PC-9 (cell line): ENCODE results near the gene RBM39. TPM values are rescaled to one million over a fixed set of nuclear protein-coding genes. Genes with fewer than 3 reads are reported as not detected.
A peak's percentile ranks its signal among the peaks of the same experiment; 100 is the strongest.

Experiments
- BruUV-seq: library from RNA; stranded (reverse); fragments of 400-500 nt; replicated peaks from 2 replicates; lab custom pipeline; 2021; lab: Mats Ljungman, UMichigan
- CTCF ChIA-PET: fragments of 300-600 bp; sonication (Branson Sonifier 250); formaldehyde crosslinking; loops from one replicate; lab custom pipeline; 2022; ENCODE audit warnings: antibody characterized with exemption; lab: Charles Lee
- POLR2A ChIA-PET: fragments of 300-600 bp; sonication (Branson Sonifier 250); formaldehyde crosslinking; loops from one replicate; lab custom pipeline; 2022; ENCODE audit warnings: antibody characterized with exemption; ENCODE audit not compliant: unreplicated experiment; lab: Charles Lee
- DNase-seq, 2 experiments: peaks; one replicate each; pipeline versions ENCODE4 v3.0.0 to v3.0.0-alpha.2; 2015 to 2022; ENCODE audit warnings: mixed read lengths in 1 of 2
- H2AFZ ChIP-seq: fragments of 200-600 bp; sonication (generic); 2 replicates; pipeline ENCODE4 v1.8.1; 2017; ENCODE audit warnings: antibody characterized with exemption
- H3F3A ChIP-seq: fragments of 200-600 bp; sonication (generic); 2 replicates; pipeline ENCODE4 v1.8.1; 2017; ENCODE audit warnings: antibody characterized with exemption, mild to moderate bottlenecking, low read depth; ENCODE audit not compliant: insufficient read depth
- H3K27ac ChIP-seq: fragments of 200-600 bp; sonication (generic); 2 replicates; pipeline ENCODE4 v1.6.1; 2016; ENCODE audit warnings: mixed run types
- H3K27me3 ChIP-seq: fragments of 200-600 bp; sonication (generic); 2 replicates; pipeline ENCODE4 v1.6.1; 2016; ENCODE audit warnings: low read depth, mixed run types; ENCODE audit not compliant: insufficient read depth
- H3K36me3 ChIP-seq: fragments of 200-600 bp; sonication (generic); 2 replicates; pipeline ENCODE4 v1.6.1; 2016; ENCODE audit warnings: low read depth, mixed run types
- H3K4me1 ChIP-seq: fragments of 200-600 bp; sonication (generic); replicated peaks from 2 replicates; pipeline ENCODE4 v1.6.1; 2016; ENCODE audit warnings: mixed run types; ENCODE audit not compliant: insufficient read depth
- H3K4me2 ChIP-seq: fragments of 200-600 bp; sonication (generic); 2 replicates; pipeline ENCODE4 v1.6.1; 2017; ENCODE audit warnings: mixed run types
- H3K4me3 ChIP-seq: fragments of 200-600 bp; sonication (generic); 2 replicates; pipeline ENCODE4 v1.6.1; 2016; ENCODE audit warnings: mixed run types
- H3K79me2 ChIP-seq: fragments of 200-600 bp; sonication (generic); 2 replicates; pipeline ENCODE4 v1.6.1; 2017; ENCODE audit warnings: low read depth, mixed run types
- H3K9me2 ChIP-seq: fragments of 200-600 bp; sonication (generic); 2 replicates; pipeline ENCODE4 v1.8.1; 2017; ENCODE audit warnings: mild to moderate bottlenecking; ENCODE audit not compliant: insufficient read depth
- H3K9me3 ChIP-seq: fragments of 200-600 bp; sonication (generic); 2 replicates; pipeline ENCODE4 v1.8.1; 2016; ENCODE audit warnings: low read depth; ENCODE audit not compliant: insufficient read depth
- H4K20me1 ChIP-seq: fragments of 200-600 bp; sonication (generic); 2 replicates; pipeline ENCODE4 v1.8.1; 2017; ENCODE audit not compliant: insufficient read depth
- EZH2 ChIP-seq: fragments of 200-600 bp; sonication (generic); IDR thresholded peaks from 2 replicates; pipeline ENCODE4 v1.8.0; 2017; ENCODE audit warnings: antibody characterized with exemption, low read depth
- intact Hi-C: fragments of 100-400 bp; cut with micrococcal nuclease; formaldehyde crosslinking; loops from one replicate; pipeline ENCODE4 v1.10.0; 2022; ENCODE audit not compliant: unreplicated experiment
- total RNA-seq: library from RNA; stranded (reverse); gene quantifications from 2 replicates; pipeline ENCODE4 v1.2.3, GENCODE V29; 2021
- TF ChIP-seq, protein P1 (sequence below): fragments of 200-600 bp; sonication (generic); conservative IDR thresholded peaks from 2 replicates; pipeline ENCODE4 v1.6.1; 2017; ENCODE audit warnings: mixed run types, antibody characterized with exemption, mild to moderate bottlenecking, moderate library complexity

The RBM39 gene
- total RNA-seq, 1 experiment from 2014 or later = 379 TPM

DNA sequence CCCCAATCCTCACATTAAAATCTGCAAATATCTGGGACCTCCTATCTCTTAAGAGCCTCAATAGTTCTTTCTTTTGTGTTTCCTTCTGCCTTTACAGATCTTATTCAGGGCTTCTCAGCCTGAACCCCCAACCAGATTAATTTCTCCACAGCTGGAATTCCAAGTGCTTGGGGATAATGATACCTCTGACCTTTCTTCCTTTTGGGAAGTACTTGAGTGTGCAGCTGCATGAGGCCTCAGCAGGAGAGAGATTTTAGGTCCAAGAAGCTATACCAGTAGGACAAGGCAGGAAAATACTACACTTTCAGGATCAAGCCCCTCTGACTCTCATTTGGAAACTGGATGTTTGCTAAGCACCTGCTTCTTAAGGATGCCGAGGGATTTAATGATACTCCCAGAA is 32.3 kb upstream of the RBM39 start:
- intact Hi-C loops = loop anchor here (10.0 kb wide), 1 partner anchor 110 kb away; no protein-coding TSS in a partner anchor
- Histone ChIP-seq H3K27ac (no peak overlapping the region), H3K9me2 (no peaks in the 10 kb centered on the region), H3K36me3 (peaks cover 10% of the 10 kb centered on the region; the same call in 1 of the 2 replicates), H3K4me2 (no peak overlapping the region), H3K4me1 (peaks cover 28% of the 10 kb centered on the region), H2AFZ (no peak overlapping the region), H3F3A (peaks cover 23% of the 10 kb centered on the region), H3K9me3 (no peaks in the 10 kb centered on the region), H4K20me1 (no peaks in the 10 kb centered on the region), H3K27me3 (no peaks in the 10 kb centered on the region), H3K4me3 (no peak overlapping the region), H3K79me2 (peaks cover 55% of the 10 kb centered on the region)
- no TSS peak for BruUV-seq
- CTCF ChIA-PET = no interaction called here
- DNase-seq = no peak
- no peak for TF ChIP-seq EZH2
- TF ChIP-seq, protein P1, sequence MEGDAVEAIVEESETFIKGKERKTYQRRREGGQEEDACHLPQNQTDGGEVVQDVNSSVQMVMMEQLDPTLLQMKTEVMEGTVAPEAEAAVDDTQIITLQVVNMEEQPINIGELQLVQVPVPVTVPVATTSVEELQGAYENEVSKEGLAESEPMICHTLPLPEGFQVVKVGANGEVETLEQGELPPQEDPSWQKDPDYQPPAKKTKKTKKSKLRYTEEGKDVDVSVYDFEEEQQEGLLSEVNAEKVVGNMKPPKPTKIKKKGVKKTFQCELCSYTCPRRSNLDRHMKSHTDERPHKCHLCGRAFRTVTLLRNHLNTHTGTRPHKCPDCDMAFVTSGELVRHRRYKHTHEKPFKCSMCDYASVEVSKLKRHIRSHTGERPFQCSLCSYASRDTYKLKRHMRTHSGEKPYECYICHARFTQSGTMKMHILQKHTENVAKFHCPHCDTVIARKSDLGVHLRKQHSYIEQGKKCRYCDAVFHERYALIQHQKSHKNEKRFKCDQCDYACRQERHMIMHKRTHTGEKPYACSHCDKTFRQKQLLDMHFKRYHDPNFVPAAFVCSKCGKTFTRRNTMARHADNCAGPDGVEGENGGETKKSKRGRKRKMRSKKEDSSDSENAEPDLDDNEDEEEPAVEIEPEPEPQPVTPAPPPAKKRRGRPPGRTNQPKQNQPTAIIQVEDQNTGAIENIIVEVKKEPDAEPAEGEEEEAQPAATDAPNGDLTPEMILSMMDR = no peak
- POLR2A ChIA-PET = no interaction called here

DNA sequence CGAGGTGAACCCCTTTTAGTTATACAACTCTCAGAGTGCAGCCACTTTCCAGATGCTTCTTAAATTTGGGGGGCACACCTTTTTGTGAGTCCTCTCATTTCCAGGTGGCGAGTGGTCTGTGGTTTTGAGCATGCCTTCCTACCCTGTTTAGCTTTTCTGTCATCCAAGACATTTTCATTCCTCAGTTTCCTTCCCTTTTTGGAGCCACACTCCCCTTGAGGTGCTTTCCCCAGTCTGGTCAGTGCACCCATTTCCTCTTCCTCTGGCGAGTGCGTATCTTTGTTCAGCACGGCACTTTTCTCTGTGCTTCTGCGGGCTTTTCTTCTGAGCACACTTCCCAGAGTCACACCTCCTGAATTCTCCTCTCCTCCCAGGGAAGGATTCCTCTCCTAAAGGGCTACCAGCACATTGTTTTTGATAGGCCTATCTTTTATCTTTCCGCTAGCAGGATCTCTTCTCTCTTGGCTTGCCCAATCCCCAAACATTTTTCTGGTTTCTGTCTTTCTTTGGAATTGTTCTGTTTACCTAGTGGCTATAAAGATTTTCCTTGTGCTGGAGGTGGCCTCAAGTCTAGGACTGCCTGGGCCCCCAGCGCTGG is 31.2 kb upstream of the RBM39 start:
- H3K27ac ChIP-seq = no peak overlapping the region
- DNase-seq = peak in 1 of 2 experiments; percentile 15
- intact Hi-C loops = loop anchor here (10.0 kb wide), 1 partner anchor 112 kb away; no protein-coding TSS in a partner anchor
- POLR2A ChIA-PET = no interaction called here
- H3K79me2 ChIP-seq = peaks cover 49% of the 10 kb centered on the region
- peak overlapping the region; percentile 100 for H3K4me2 ChIP-seq
- H3K4me3 ChIP-seq = peak overlapping the region; percentile 87; the same call in 1 of the 2 replicates
- no peak overlapping the region for H2AFZ ChIP-seq
- BruUV-seq = no TSS peak
- peaks cover 28% of the 10 kb centered on the region for H3K4me1 ChIP-seq
- H3K9me3 ChIP-seq = no peaks in the 10 kb centered on the region
- no peaks in the 10 kb centered on the region for H4K20me1 ChIP-seq
- H3K27me3 ChIP-seq = no peaks in the 10 kb centered on the region
- TF ChIP-seq EZH2 = no peak
- TF ChIP-seq, protein P1 = no peak
- CTCF ChIA-PET = no interaction called here
- H3K36me3 ChIP-seq = peaks cover 10% of the 10 kb centered on the region; the same call in 1 of the 2 replicates
- peaks cover 26% of the 10 kb centered on the region for H3F3A ChIP-seq
- H3K9me2 ChIP-seq = no peaks in the 10 kb centered on the region

DNA sequence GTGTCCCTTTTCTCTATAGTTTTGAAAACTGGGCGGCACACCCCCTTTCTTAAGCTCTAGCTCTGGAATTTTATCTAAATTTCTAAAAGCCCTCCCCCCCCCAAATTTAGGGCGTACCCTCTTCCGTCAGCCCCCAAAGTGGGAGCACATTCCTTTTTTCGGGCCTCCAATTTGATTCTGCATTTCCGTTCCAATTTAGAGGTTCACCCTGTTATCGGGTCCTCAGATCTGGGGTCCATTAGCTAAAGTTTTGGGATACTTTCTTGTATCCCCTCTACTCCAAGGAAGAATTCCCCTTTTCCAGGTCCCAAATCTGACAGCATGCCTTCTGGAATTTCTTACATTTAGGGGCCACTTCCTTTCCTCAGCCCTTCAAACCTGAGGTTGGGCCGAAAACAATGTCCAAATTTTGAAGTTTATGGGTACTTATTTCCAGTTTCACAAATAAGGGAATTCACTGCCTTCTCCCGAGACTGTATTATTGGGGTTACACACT is 30.6 kb upstream of the RBM39 start:
- no peak for TF ChIP-seq EZH2
- TF ChIP-seq, protein P1 = no peak
- H3K27ac ChIP-seq = no peak overlapping the region
- peaks cover 48% of the 10 kb centered on the region for H3K79me2 ChIP-seq
- peaks cover 26% of the 10 kb centered on the region for H3F3A ChIP-seq
- TSS peak; percentile 43 for BruUV-seq
- no peaks in the 10 kb centered on the region for H3K9me3 ChIP-seq
- DNase-seq = no peak
- H2AFZ ChIP-seq = peak overlapping the region; percentile 85
- no peaks in the 10 kb centered on the region for H4K20me1 ChIP-seq
- POLR2A ChIA-PET = interaction anchor here (0.6 to 1.9 kb wide), 2 partner anchors 30 to 241 kb away, joined by 4 to 65 read pairs; partner anchors contain the start of gene RBM39
- intact Hi-C loops = loop anchor here (1.0 to 10.0 kb wide), 2 partner anchors 30 to 112 kb away; partner anchors contain the start of gene RBM39
- no peaks in the 10 kb centered on the region for H3K27me3 ChIP-seq
- CTCF ChIA-PET = no interaction called here
- no peaks in the 10 kb centered on the region for H3K9me2 ChIP-seq
- peak overlapping the region; percentile 100 for H3K4me2 ChIP-seq
- peak overlapping the region; percentile 87 for H3K4me3 ChIP-seq
- H3K4me1 ChIP-seq = peaks cover 28% of the 10 kb centered on the region
- H3K36me3 ChIP-seq = peaks cover 10% of the 10 kb centered on the region; the same call in 1 of the 2 replicates
